Epithelial cell of proximal tubule (primary cell): ENCODE measurements around the gene TSPAN4. TPM values are rescaled to one million over a fixed set of nuclear protein-coding genes. Genes with fewer than 3 reads are reported as not detected.

Experiments used
- DNase-seq: peaks from one replicate; pipeline ENCODE4 v3.0.0-alpha.2; 2011; ENCODE audit warnings: low read depth
- H3K4me3 ChIP-seq: 2 replicates; pipeline ENCODE4 v1.5.1; 2011; ENCODE audit warnings: low read depth, mild to moderate bottlenecking, low read length
- CTCF ChIP-seq: conservative IDR thresholded peaks from 2 replicates; pipeline ENCODE4 v1.5.1; 2012; ENCODE audit warnings: low read depth, mild to moderate bottlenecking, low read length
- total RNA-seq: library from RNA; depleted of rRNA; stranded (reverse); fragments of >200 nt; gene quantifications from 2 replicates; pipeline ENCODE4 v1.2.3, GENCODE V29; 2015

The TSPAN4 gene
- total RNA-seq, 1 donor from 2014 or later, result 118 TPM

- DNase-seq, result no peak
- H3K4me3 ChIP-seq, result no peak overlapping the region
- TF ChIP-seq CTCF, result no peak
These were observed 26.8 kb upstream of the TSPAN4 start for GRCh38 chr11:815675-816432.

GRCh38 chr11:816433-816779, 26.2 kb upstream of the TSPAN4 start:
- no peak overlapping the region for H3K4me3 ChIP-seq
- no peak for DNase-seq
- TF ChIP-seq CTCF, result no peak

GRCh38 chr11:818396-819128, 24.1 kb upstream of the TSPAN4 start, which contains the start of gene PNPLA2:
Gene PNPLA2 (plus strand): TSS chr11:818914. CDS start chr11:819719, 805 bp downstream.
- DNase-seq, result no peak
- H3K4me3 ChIP-seq, result peak within 1 kb of the TSS; percentile 88

GRCh38 chr11:819129-819931, 23.3 kb upstream of the TSPAN4 start:
- peak overlapping the region; percentile 88 for H3K4me3 ChIP-seq
- DNase-seq, result no peak
- no peak for TF ChIP-seq CTCF

More at GRCh38 chr11:818396-819128, 24.1 kb upstream of the TSPAN4 start, which contains the start of gene PNPLA2:
- no peak for TF ChIP-seq CTCF

GRCh38 chr11:819943-820649, 22.6 kb upstream of the TSPAN4 start:
- H3K4me3 ChIP-seq, result peak overlapping the region; percentile 88
- DNase-seq, result no peak
- no peak for TF ChIP-seq CTCF
